Measurements from ENCODE around the gene DDX1. TPM values are rescaled to one million over a fixed set of nuclear protein-coding genes. Genes with fewer than 3 reads are reported as not detected.

DDX1 gene
- total RNA-seq, 1 experiment from 2014 or later, result 108 TPM

- no peak for DNase-seq
- Histone ChIP-seq H3K9me3 (no peaks in the 10 kb centered on the region), H3K36me3 (no peaks in the 10 kb centered on the region), H3K27me3 (no peaks in the 10 kb centered on the region), H3K4me3 (no peak overlapping the region)
These were observed 76.3 kb downstream of the DDX1 start for GRCh38 chr2:15667809-15668556.

DNA sequence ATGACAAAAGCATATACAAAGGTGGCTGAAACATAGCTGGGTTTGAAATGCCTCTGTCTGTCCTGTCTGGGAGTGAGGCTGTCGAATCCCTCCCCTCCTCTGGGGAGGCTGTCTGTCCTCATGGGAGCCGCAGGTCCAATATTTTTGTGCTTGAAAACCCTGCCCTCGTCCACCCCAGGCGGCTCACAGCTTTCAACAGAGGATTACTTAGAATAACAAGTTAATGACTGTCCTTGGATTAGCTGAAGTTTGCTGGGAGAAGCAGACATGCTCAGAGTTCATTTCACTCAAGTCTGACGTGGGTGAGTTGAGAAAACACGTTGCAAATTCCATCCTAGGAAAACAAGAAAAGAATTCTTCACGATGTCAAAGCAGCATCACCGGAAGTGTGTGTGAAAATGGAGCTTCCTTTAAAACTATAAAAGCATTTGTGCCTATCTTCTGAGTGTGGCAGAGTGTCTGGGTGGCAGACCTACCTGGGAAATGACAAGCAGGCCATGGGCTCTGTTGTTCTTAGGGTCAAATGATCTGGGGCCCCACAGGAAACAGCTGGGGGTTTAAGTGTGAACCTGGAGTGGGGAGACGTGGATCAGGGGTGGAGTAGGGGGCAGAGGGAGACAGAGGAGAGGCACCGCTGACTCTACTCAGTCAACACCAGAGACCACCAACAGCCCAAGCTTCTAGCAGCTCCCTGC is 77.1 kb downstream of the DDX1 start:
- H3K4me3 ChIP-seq, result no peak overlapping the region
- H3K27me3 ChIP-seq, result no peaks in the 10 kb centered on the region
- H3K9me3 ChIP-seq, result no peaks in the 10 kb centered on the region
- no peak for DNase-seq
- H3K36me3 ChIP-seq, result no peaks in the 10 kb centered on the region

DNA sequence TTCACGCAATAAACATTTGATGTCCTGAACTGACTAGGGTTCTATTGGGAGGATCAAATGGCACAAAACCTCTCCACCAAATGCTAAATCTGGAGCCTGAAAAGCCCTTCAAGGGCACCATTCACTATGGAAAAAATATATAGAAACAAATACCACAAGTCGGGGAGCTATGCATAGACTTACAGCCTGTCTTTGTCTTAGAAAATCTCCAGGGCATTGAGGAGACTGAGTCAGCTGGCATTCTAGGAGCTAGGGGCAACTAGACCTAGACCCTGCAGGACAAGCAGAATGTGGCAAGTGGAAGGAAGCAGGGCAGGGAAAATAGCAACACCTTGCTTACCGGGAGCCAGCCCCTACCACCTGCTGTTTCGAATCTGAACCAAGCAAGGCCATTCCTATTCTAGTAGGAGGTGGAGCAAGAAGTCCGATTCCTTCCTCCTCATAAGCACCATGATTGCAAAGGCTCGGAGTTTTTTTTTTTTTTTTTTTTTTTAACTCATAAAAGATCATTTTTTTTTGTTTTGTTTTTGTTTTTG is 77.8 kb downstream of the DDX1 start:
- DNase-seq, result no peak
- H3K4me3 ChIP-seq, result no peak overlapping the region
- no peaks in the 10 kb centered on the region for H3K9me3 ChIP-seq
- H3K36me3 ChIP-seq, result no peaks in the 10 kb centered on the region
- H3K27me3 ChIP-seq, result no peaks in the 10 kb centered on the region

DNA sequence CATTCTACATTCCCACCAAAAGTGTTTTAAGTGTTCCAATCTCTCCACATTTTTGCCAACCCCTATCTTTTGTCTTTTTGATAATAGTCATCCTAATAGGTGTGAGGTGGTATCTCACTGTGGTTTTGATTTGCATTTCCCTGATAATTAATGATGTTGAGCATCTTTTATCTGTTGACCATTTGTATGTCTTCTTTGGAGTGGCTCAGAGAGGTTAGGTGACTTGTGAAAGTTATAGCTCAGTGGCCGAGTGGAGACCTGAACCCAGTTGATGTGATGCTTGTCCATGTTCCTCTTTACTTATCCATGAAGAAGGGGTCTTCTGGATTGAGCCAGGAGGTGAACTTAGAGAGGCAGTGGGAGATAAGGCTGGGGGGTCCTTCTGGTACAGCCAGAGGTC is 78.8 kb downstream of the DDX1 start:
- no peaks in the 10 kb centered on the region for H3K27me3 ChIP-seq
- no peak overlapping the region for H3K4me3 ChIP-seq
- no peaks in the 10 kb centered on the region for H3K9me3 ChIP-seq
- no peak for DNase-seq
- no peaks in the 10 kb centered on the region for H3K36me3 ChIP-seq

DNA sequence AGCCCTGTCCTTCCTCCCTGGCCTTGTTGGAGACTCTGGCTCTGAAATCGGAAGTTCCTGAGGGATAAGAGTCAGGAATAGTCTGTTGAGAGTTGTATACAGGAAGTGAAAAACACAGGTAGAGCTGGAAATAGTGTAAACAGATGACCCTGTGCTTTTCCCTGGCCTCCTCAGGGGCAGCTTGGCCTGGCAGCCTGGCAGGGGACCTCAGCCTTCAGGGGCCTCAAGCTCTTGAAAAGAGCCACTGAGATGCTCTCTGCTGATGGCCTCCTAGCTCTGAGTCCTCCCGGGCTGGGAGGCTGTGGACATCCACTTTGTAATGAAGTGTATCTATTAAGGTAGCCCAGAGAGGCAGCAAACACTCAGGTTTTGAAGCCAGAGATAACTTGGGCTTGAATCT is 79.3 kb downstream of the DDX1 start:
- no peak for DNase-seq
- Histone ChIP-seq H3K9me3 (no peaks in the 10 kb centered on the region), H3K27me3 (no peaks in the 10 kb centered on the region), H3K4me3 (no peak overlapping the region), H3K36me3 (no peaks in the 10 kb centered on the region)

DNA sequence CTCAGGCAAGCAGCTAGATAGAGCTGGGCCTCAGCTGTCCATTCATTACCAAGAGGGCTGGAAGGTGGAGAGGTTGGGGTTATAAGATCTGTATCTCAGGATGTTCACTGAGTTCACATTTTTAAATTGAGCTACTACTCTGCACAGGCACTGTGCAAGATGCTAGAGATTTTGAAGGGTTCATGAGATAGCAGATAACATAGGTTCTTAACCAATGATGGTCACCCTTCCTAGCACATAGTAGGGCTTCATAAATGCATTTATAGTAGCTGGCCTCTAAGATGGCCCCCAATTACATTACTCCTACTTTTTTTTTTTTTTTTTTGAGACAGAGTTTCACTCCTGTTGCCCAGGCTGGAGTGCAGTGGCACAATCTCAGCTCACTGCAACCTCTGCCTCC is 79.7 kb downstream of the DDX1 start:
- no peaks in the 10 kb centered on the region for H3K9me3 ChIP-seq
- no peak for DNase-seq

GRCh38 chr2:15671842-15672815 is 80.5 kb downstream of the DDX1 start:
- DNase-seq, result no peak
- no peaks in the 10 kb centered on the region for H3K27me3 ChIP-seq
- H3K9me3 ChIP-seq, result no peaks in the 10 kb centered on the region
- no peaks in the 10 kb centered on the region for H3K36me3 ChIP-seq
- no peak overlapping the region for H3K4me3 ChIP-seq

More for the DNA sequence above, 79.7 kb downstream of the DDX1 start:
- Histone ChIP-seq H3K4me3 (no peak overlapping the region), H3K36me3 (no peaks in the 10 kb centered on the region), H3K27me3 (no peaks in the 10 kb centered on the region)

- no peaks in the 10 kb centered on the region for H3K36me3 ChIP-seq
- no peaks in the 10 kb centered on the region for H3K9me3 ChIP-seq
- no peak overlapping the region for H3K4me3 ChIP-seq
- H3K27me3 ChIP-seq, result no peaks in the 10 kb centered on the region
- no peak for DNase-seq
These were observed 81.6 kb downstream of the DDX1 start for GRCh38 chr2:15672961-15673918.

DNA sequence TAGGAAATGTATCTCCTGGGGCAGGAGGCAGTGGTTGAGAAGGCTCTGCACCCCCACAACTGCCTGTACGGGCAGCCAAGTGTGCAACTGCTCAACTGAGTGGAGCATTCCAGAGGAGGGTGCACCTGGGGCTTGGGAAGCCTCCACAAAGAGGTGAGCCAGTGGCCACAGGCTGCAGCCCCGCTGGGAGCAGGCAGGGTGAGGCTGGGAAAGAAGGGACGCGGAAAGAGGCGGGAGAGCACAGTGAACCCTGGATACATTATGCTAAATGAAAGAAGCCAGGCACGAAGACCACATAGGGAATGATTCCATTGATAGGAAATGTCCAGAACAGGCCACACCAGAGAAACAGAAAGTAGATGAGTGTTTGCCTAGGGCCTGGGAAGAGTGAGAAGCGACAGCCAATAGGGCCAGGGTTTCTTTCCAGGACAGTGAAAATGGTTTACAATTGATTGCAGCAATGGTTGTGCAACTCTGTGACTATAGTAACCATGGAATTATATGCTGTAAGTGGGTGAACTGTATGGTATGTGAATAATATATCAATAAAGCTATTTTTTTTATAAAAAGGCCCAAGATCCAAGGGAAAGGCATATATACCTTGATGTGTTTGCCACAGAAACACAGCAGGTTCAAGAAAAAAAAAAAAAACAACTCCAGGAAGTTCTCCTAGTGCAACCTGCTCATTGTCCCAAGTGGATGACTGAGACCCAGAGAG is 82.4 kb downstream of the DDX1 start:
- Histone ChIP-seq H3K36me3 (no peaks in the 10 kb centered on the region), H3K27me3 (no peaks in the 10 kb centered on the region), H3K9me3 (no peaks in the 10 kb centered on the region), H3K4me3 (no peak overlapping the region)
- no peak for DNase-seq

DNA sequence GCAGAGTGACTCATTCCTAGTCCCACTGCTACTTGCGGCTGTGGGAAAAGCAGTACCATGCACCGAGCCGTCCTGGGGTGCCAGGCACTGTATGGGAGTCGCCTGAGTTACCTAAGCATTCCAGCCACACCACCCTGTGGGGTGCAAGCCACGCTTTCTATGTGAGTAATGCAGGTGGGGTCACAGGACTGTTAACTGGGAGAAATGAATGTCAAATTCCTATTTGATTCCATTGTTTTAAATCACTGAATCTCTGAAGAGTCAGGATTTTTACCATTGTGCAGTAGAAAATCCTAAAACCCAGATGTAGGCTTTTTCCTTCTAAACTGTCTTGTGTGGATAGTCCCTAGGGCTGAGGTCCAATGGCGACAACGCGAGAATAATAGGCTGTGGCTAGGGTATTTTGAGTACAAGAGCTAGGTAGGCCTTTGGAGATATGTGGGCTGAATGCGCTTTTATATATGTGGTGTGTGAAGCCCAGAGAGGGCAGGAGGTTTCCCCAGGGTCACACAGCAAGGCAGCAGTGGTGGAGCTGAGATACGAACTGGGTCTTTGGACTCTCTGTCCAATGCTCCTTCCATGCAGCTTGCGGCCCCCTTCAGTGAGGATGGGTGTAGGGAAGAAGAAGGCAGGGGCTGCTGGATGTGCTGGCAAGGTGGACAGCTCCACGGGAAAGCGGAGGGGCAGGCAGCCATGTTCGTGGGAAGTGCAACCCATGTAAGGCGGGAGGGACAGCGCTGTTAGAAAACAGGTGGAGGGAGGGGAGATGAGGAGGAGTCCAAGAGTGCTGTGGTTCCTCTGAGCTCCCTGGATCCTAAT is 83.2 kb downstream of the DDX1 start:
- no peaks in the 10 kb centered on the region for H3K9me3 ChIP-seq
- H3K36me3 ChIP-seq, result no peaks in the 10 kb centered on the region
- no peaks in the 10 kb centered on the region for H3K27me3 ChIP-seq
- H3K4me3 ChIP-seq, result no peak overlapping the region
- DNase-seq, result no peak

GRCh38 chr2:15675456-15676195 is 84.0 kb downstream of the DDX1 start:
- Histone ChIP-seq H3K36me3 (no peaks in the 10 kb centered on the region), H3K4me3 (no peak overlapping the region), H3K27me3 (no peaks in the 10 kb centered on the region), H3K9me3 (no peaks in the 10 kb centered on the region)
- DNase-seq, result peak; percentile 33

DNA sequence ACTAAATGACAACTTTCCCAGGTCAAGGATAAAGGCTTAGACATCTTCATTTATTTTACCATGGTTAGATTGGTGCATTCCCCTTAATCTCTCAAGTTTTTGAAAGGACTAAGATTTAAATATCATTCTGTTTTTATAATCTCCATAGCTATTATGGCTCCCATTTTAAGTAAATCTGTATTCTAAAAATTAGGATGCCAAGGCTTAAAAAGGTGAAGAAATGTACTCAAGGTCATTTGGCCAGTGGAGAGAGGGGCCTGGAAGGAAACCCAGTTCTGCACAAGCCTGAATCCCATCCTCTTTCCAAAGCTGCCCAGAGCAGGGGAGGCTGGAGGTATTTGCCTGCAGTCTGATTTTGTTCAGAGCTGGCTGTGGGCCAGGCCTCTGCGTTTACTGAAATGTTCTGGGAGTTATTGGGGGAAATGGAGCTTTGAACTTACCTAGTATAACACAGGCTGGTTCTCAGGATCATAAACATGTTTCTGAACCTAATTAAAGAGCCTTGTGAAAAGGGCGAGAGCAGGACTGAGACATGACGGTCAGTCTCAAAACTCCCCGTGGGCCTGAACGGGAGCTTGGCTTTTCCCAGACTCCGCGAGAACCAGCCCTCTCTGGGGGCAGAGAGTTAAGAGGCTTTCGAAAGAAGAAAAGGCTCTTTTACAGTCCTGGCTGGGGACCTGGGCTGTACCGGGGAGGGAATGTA is 85.6 kb downstream of the DDX1 start:
- no peak for DNase-seq

GRCh38 chr2:15678346-15678745 is 86.7 kb downstream of the DDX1 start:
- no peaks in the 10 kb centered on the region for H3K36me3 ChIP-seq
- DNase-seq, result no peak
- no peaks in the 10 kb centered on the region for H3K9me3 ChIP-seq
- H3K4me3 ChIP-seq, result no peak overlapping the region
- no peaks in the 10 kb centered on the region for H3K27me3 ChIP-seq

More for the DNA sequence above, 85.6 kb downstream of the DDX1 start:
- H3K27me3 ChIP-seq, result no peaks in the 10 kb centered on the region
- no peaks in the 10 kb centered on the region for H3K9me3 ChIP-seq
- no peaks in the 10 kb centered on the region for H3K36me3 ChIP-seq
- H3K4me3 ChIP-seq, result no peak overlapping the region

All from MG63 (cell line).